ENCODE results near the gene AURKA.
"Not testable (repeated sequence)": the region's sequence is repeated elsewhere in the genome, so short reads cannot be mapped to it uniquely, and the experiment has no call there.

Gene AURKA

GRCh38 chr20:56358070-56358469 is 33.9 kb downstream of the AURKA start:
- no peak for DNase-seq

GRCh38 chr20:56353356-56353755 is 38.7 kb downstream of the AURKA start:
- no peak for DNase-seq

- DNase-seq = no peak
These were observed 39.5 kb downstream of the AURKA start for GRCh38 chr20:56352345-56353055.

- no peak for DNase-seq
These were observed 41.2 kb downstream of the AURKA start for GRCh38 chr20:56350842-56351241.

- no peak for DNase-seq
These were observed 43.3 kb downstream of the AURKA start for GRCh38 chr20:56348746-56349145.

- DNase-seq = no peak
These were observed 43.7 kb downstream of the AURKA start for GRCh38 chr20:56348305-56348693.

GRCh38 chr20:56347628-56348304 is 44.2 kb downstream of the AURKA start:
- no peak for DNase-seq

GRCh38 chr20:56345911-56346310 is 46.1 kb downstream of the AURKA start:
- DNase-seq = no peak

GRCh38 chr20:56343861-56344381 is 48.1 kb downstream of the AURKA start:
- DNase-seq = peak in 1 of 2 experiments; percentile 53

GRCh38 chr20:56342783-56343182 is 49.2 kb downstream of the AURKA start:
- no peak for DNase-seq

GRCh38 chr20:56336709-56337108 is 55.3 kb downstream of the AURKA start:
- not testable (repeated sequence) for DNase-seq

- DNase-seq = no peak
These were observed 63.2 kb downstream of the AURKA start for GRCh38 chr20:56328861-56329260.

- DNase-seq = no peak
These were observed 67.2 kb downstream of the AURKA start for GRCh38 chr20:56324806-56325205.

GRCh38 chr20:56323656-56324055 is 68.4 kb downstream of the AURKA start:
- DNase-seq = no peak

GRCh38 chr20:56323206-56323605 is 68.8 kb downstream of the AURKA start:
- DNase-seq = no peak

- DNase-seq = no peak
These were observed 69.3 kb downstream of the AURKA start for GRCh38 chr20:56322681-56323080.
